SK-N-SH treated with all-trans-retinoic acid at 6 μM for 48 hours (cell line): ENCODE data around the gene MR1.
A peak's percentile ranks its signal among the peaks of the same experiment; 100 is the strongest.

Experiments used
- ATAC-seq: fragments of 200-7000 bp; cut with Tn5 transposase; 3 replicates; pipeline ENCODE4 v1.9.1; 2020; ENCODE audit warnings: mild to moderate bottlenecking, moderate library complexity
- ARNTL ChIP-seq: fragments of 450-650 bp; formaldehyde crosslinking; IDR thresholded peaks from 2 replicates; pipeline ENCODE4 v1.5.0; 2020; ENCODE audit warnings: low read depth, mild to moderate bottlenecking, moderate library complexity, borderline replicate concordance
- BACH2 ChIP-seq: fragments of 250-450 bp; sonication (Bioruptor Pico); IDR thresholded peaks from 2 replicates; pipeline ENCODE4 v1.9.0; 2021; ENCODE audit warnings: mild to moderate bottlenecking, borderline replicate concordance
- CREB5 ChIP-seq: fragments of 250-450 bp; sonication (Bioruptor Pico); IDR thresholded peaks from 2 replicates; pipeline ENCODE4 v1.5.1; 2020; ENCODE audit warnings: low read depth, mild to moderate bottlenecking, moderate library complexity
- CSDC2 ChIP-seq: fragments of 250-450 bp; sonication (Bioruptor Pico); IDR thresholded peaks from 2 replicates; pipeline ENCODE4 v1.5.0; 2020; ENCODE audit warnings: mild to moderate bottlenecking, moderate library complexity
- CSRNP3 ChIP-seq: fragments of 250-450 bp; sonication (Bioruptor Pico); IDR thresholded peaks from 2 replicates; pipeline ENCODE4 v1.5.1; 2021; ENCODE audit warnings: mild to moderate bottlenecking, moderate library complexity
- GLIS3 ChIP-seq: fragments of 250-450 bp; sonication (Bioruptor Pico); IDR thresholded peaks from 2 replicates; pipeline ENCODE4 v1.5.0; 2020; ENCODE audit warnings: mild to moderate bottlenecking, moderate library complexity
- OSR1 ChIP-seq: fragments of 250-450 bp; sonication (Bioruptor Pico); IDR thresholded peaks from 2 replicates; pipeline ENCODE4 v1.8.0; 2022; ENCODE audit warnings: moderate library complexity, mild to moderate bottlenecking, inconsistent platforms
- PATZ1 ChIP-seq: fragments of 250-450 bp; sonication (Bioruptor Pico); IDR thresholded peaks from 2 replicates; pipeline ENCODE4 v1.8.0; 2020; ENCODE audit warnings: mild to moderate bottlenecking, moderate library complexity, borderline replicate concordance
- POU6F1 ChIP-seq: fragments of 250-450 bp; sonication (Bioruptor Pico); IDR thresholded peaks from 2 replicates; pipeline ENCODE4 v1.8.0; 2021; ENCODE audit warnings: low read depth, mild to moderate bottlenecking, moderate library complexity, borderline replicate concordance
- PPARA ChIP-seq: fragments of 250-450 bp; sonication (Bioruptor Pico); IDR thresholded peaks from 2 replicates; pipeline ENCODE4 v1.5.0; 2020; ENCODE audit warnings: mild to moderate bottlenecking, borderline replicate concordance
- RARB ChIP-seq: fragments of 250-450 bp; sonication (Bioruptor Pico); IDR thresholded peaks from 2 replicates; pipeline ENCODE4 v1.8.0; 2021; ENCODE audit warnings: mild to moderate bottlenecking, moderate library complexity
- SNAI2 ChIP-seq: fragments of 250-450 bp; sonication (Bioruptor Pico); IDR thresholded peaks from 2 replicates; pipeline ENCODE4 v1.5.0; 2020; ENCODE audit warnings: mild to moderate bottlenecking, moderate library complexity
- TCF4 ChIP-seq: fragments of 250-450 bp; sonication (Bioruptor Pico); IDR thresholded peaks from 2 replicates; pipeline ENCODE4 v1.8.0; 2021; ENCODE audit warnings: mild to moderate bottlenecking, moderate library complexity, borderline replicate concordance
- TOX ChIP-seq: fragments of 250-450 bp; sonication (Bioruptor Pico); IDR thresholded peaks from 2 replicates; pipeline ENCODE4 v1.8.0; 2021; ENCODE audit warnings: mild to moderate bottlenecking, moderate library complexity, borderline replicate concordance
- ZC3H10 ChIP-seq: fragments of 250-450 bp; sonication (Bioruptor Pico); IDR thresholded peaks from 2 replicates; pipeline ENCODE4 v1.5.1; 2021; ENCODE audit warnings: mild to moderate bottlenecking, moderate library complexity
- ZFP3 ChIP-seq: fragments of 250-450 bp; sonication (Bioruptor Pico); IDR thresholded peaks from 2 replicates; pipeline ENCODE4 v1.5.0; 2020; ENCODE audit warnings: mild to moderate bottlenecking, moderate library complexity
- ZFP30 ChIP-seq: fragments of 450-650 bp; formaldehyde crosslinking; IDR thresholded peaks from 2 replicates; pipeline ENCODE4 v1.5.0; 2022; ENCODE audit warnings: mild to moderate bottlenecking, moderate library complexity
- ZNF565 ChIP-seq: fragments of 450-650 bp; formaldehyde crosslinking; conservative IDR thresholded peaks from 2 replicates; pipeline ENCODE4 v1.5.0; 2020; ENCODE audit warnings: low read depth, mild to moderate bottlenecking, moderate library complexity
- ZNF70 ChIP-seq: fragments of 450-650 bp; formaldehyde crosslinking; IDR thresholded peaks from 2 replicates; pipeline ENCODE4 v1.5.0; 2020; ENCODE audit warnings: mild to moderate bottlenecking, moderate library complexity

The MR1 gene

GRCh38 chr1:181100934-181101333 lies 67.2 kb downstream of the MR1 start:
- ATAC-seq, result no peak
- no peak for TF ChIP-seq CSRNP3
- TF ChIP-seq TCF4, result no peak
- TF ChIP-seq PATZ1, result 0 out of 2 replicates have a peak, but pooled peaks have one; percentile 3
- TF ChIP-seq ZNF565, result no peak
- no peak for TF ChIP-seq PPARA (CRISPR knock-in tag)
- TF ChIP-seq ZFP30 (CRISPR knock-in tag), result no peak
- TF ChIP-seq OSR1 (CRISPR knock-in tag), result peak; percentile 94
- TF ChIP-seq, all 23 proteins: peak for 2

GRCh38 chr1:181101581-181102226 lies 67.9 kb downstream of the MR1 start:
- ATAC-seq, result no peak; the same call in 2 of the 3 replicates
- 0 out of 2 replicates have a peak, but pooled peaks have one; percentile 16 for TF ChIP-seq ZC3H10 (CRISPR knock-in tag)
- TF ChIP-seq CREB5 (CRISPR knock-in tag), result no peak
- no peak for TF ChIP-seq RARB
- TF ChIP-seq OSR1 (CRISPR knock-in tag), result 0 out of 2 replicates have a peak, but pooled peaks have one; percentile 65
- TF ChIP-seq, all 23 proteins: peak for 2

GRCh38 chr1:181102841-181103240 lies 69.1 kb downstream of the MR1 start:
- ATAC-seq, result no peak
- TF ChIP-seq ZFP30 (CRISPR knock-in tag) (no peak), ZC3H10 (CRISPR knock-in tag) (no peak), ZNF70 (CRISPR knock-in tag) (no peak), ZNF565 (no peak), GLIS3 (CRISPR knock-in tag) (no peak), OSR1 (CRISPR knock-in tag) (no peak), CSDC2 (no peak), RARB (no peak), ZFP3 (CRISPR knock-in tag) (no peak), SNAI2 (CRISPR knock-in tag) (no peak), POU6F1 (CRISPR knock-in tag) (no peak), ARNTL (CRISPR knock-in tag) (no peak), PATZ1 (no peak), TOX (CRISPR knock-in tag) (no peak), BACH2 (CRISPR knock-in tag) (no peak)

- no peak for ATAC-seq
Measured at GRCh38 chr1:181103399-181103798, 69.6 kb downstream of the MR1 start.

More at GRCh38 chr1:181103399-181103798, 69.6 kb downstream of the MR1 start:
- TF ChIP-seq ZNF565, result no peak
- no peak for TF ChIP-seq CSDC2
- 0 out of 2 replicates have a peak, but pooled peaks have one; percentile 30 for TF ChIP-seq OSR1 (CRISPR knock-in tag)
